Measurements from ENCODE around the gene MYLK4. TPM values are rescaled to one million over a fixed set of nuclear protein-coding genes. Genes with fewer than 3 reads are reported as not detected.
A peak's percentile ranks its signal among the peaks of the same experiment; 100 is the strongest.

The MYLK4 gene
- total and polyA plus RNA-seq, 4 donors: 0.07 to 0.65 (median 0.39) TPM

DNA sequence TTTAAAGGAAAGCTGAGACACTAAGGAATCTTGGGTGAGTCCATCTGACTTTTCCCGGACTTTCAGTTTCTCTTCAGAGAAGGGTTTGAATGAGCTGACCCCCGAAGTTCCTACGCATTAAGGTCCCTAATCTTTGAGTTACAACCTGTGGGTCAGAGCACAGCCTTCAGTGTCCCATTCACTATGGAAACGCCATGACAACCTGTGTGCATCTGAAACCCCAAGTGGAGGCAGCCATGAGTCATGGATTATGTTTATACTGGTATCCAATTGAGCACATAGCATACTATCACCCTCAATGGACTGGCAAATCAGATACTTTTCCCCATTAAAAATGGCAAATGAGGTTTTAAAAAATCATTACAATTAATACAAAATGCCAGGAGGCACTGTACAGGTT is 11.4 kb downstream of the MYLK4 start:
- 91% methylated on average over 4 of the region's 4 CpGs for WGBS
- no peak for DNase-seq (ENCODE audit: low spot score)
- Histone ChIP-seq H3K4me3 (ENCODE audit: low read depth in 1 of 3, low read length in 3 of 3) (no peak overlapping the region), H3K27me3 (ENCODE audit: control insufficient read depth in 4 of 4, insufficient read depth in 4 of 4, low read length in 3 of 4) (no peaks in the 10 kb centered on the region), H3K27ac (ENCODE audit: low read depth in 1 of 2, low read length in 2 of 2) (no peak overlapping the region), H3K36me3 (ENCODE audit: control insufficient read depth in 4 of 4, insufficient read depth in 3 of 4, low read depth in 1 of 4, low read length in 3 of 4) (no peaks in the 10 kb centered on the region), H3K4me1 (ENCODE audit: control insufficient read depth in 4 of 4, insufficient read depth in 4 of 4, low read length in 3 of 4) (peaks cover 0 to 14% (median 11%) of the 10 kb centered on the region in 4 donors), H3K9ac (ENCODE audit: low read depth in 1 of 2, low read length in 2 of 2) (no peak overlapping the region), H3K9me3 (ENCODE audit: control insufficient read depth in 4 of 4, low read length in 3 of 4) (no peaks in the 10 kb centered on the region)
- no peak for TF ChIP-seq YY1 (IDR thresholded peaks at IDR 0.05)
- TF ChIP-seq EGR1 (IDR thresholded peaks at IDR 0.05; ENCODE audit: low read depth in 2 of 2): no peak
- TF ChIP-seq FOXA2 (IDR thresholded peaks at IDR 0.05): no peak
- TF ChIP-seq RAD21 (IDR thresholded peaks at IDR 0.05): no peak
- no peak for TF ChIP-seq TAF1 (conservative IDR thresholded peaks at IDR 0.05)
- TF ChIP-seq, protein P1, sequence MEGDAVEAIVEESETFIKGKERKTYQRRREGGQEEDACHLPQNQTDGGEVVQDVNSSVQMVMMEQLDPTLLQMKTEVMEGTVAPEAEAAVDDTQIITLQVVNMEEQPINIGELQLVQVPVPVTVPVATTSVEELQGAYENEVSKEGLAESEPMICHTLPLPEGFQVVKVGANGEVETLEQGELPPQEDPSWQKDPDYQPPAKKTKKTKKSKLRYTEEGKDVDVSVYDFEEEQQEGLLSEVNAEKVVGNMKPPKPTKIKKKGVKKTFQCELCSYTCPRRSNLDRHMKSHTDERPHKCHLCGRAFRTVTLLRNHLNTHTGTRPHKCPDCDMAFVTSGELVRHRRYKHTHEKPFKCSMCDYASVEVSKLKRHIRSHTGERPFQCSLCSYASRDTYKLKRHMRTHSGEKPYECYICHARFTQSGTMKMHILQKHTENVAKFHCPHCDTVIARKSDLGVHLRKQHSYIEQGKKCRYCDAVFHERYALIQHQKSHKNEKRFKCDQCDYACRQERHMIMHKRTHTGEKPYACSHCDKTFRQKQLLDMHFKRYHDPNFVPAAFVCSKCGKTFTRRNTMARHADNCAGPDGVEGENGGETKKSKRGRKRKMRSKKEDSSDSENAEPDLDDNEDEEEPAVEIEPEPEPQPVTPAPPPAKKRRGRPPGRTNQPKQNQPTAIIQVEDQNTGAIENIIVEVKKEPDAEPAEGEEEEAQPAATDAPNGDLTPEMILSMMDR (IDR thresholded peaks at IDR 0.05; ENCODE audit: low read depth, low read length, missing input control): no peak
- TF ChIP-seq HNF4A (conservative IDR thresholded peaks at IDR 0.05): no peak
- no peak for TF ChIP-seq ZBTB33 (IDR thresholded peaks at IDR 0.05)
- TF ChIP-seq NR2F2 (IDR thresholded peaks at IDR 0.05): no peak

DNA sequence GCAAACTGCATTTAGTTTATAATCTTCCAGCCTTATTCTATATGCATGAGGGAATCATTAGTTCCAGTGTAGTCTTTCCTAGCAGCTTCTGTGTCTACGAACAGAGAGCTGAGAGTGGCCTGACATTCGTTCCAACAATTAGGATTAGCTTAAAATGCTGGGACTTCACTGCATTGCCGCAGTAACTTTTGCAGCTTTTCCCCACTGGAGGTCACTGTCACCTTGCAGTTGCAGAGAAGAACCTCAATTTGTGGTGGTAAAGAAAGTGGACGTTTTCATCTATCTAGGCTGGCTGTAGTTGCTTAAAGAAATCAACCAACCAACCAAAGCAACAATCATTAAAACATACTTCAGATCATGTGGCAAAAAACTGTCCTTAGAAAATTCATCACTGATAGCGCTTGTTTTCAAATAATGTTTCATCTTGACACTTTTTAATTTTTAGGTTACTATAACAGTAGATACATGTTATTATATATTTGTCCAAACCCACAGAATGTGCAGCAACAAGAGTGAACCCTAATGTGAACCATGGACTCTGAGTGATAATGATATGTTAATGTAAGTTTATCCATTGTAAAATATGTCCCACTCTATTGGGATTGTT is 12.2 kb downstream of the MYLK4 start:
- TF ChIP-seq YY1 (IDR thresholded peaks at IDR 0.05): no peak
- no peak for TF ChIP-seq FOXA1 (IDR thresholded peaks at IDR 0.05)
- TF ChIP-seq SP1 (IDR thresholded peaks at IDR 0.05): no peak
- no peak for TF ChIP-seq RXRA (IDR thresholded peaks at IDR 0.05)
- TF ChIP-seq, protein P1 (IDR thresholded peaks at IDR 0.05; ENCODE audit: low read depth, low read length, missing input control): peak; percentile 74
- peak; percentile 90 to 92 for TF ChIP-seq RAD21 (IDR thresholded peaks at IDR 0.05)
- no peaks in the 10 kb centered on the region for H3K9me3 ChIP-seq (ENCODE audit: control insufficient read depth in 4 of 4, low read length in 3 of 4)
- DNase-seq (ENCODE audit: low spot score): peak; percentile 49
- peaks cover 0 to 5% (median 4%) of the 10 kb centered on the region in 4 donors for H3K4me1 ChIP-seq (ENCODE audit: control insufficient read depth in 4 of 4, insufficient read depth in 4 of 4, low read length in 3 of 4)
- no peak overlapping the region for H3K9ac ChIP-seq (ENCODE audit: low read depth in 1 of 2, low read length in 2 of 2)
- H3K27ac ChIP-seq (ENCODE audit: low read depth in 1 of 2, low read length in 2 of 2): no peak overlapping the region
- WGBS: 26% methylated on average over 5 of the region's 5 CpGs
- H3K4me3 ChIP-seq (ENCODE audit: low read depth in 1 of 3, low read length in 3 of 3): no peak overlapping the region
- H3K36me3 ChIP-seq (ENCODE audit: control insufficient read depth in 4 of 4, insufficient read depth in 3 of 4, low read depth in 1 of 4, low read length in 3 of 4): no peaks in the 10 kb centered on the region
- H3K27me3 ChIP-seq (ENCODE audit: control insufficient read depth in 4 of 4, insufficient read depth in 4 of 4, low read length in 3 of 4): no peaks in the 10 kb centered on the region
